ENCODE results near the gene TSPAN4. TPM values are rescaled to one million over a fixed set of nuclear protein-coding genes. Genes with fewer than 3 reads are reported as not detected.

The TSPAN4 gene
- total and polyA plus RNA-seq, 9 of the 15 experiments (the other 6 are each of a cell fraction or from before 2014, with no cell fraction given), result 0.07 to 31.0 (median 15.7) TPM

- H3K9ac ChIP-seq (ENCODE audit: insufficient read depth in 1 of 2, low read depth in 2 of 2, low read length in 2 of 2), result peak overlapping the region in 1 of 2 experiments; percentile 74; a peak in 2 of 4 replicates
- 8% methylated on average over 21 of the region's 21 CpGs for WGBS (ENCODE audit: insufficient coverage, low coverage, missing lambda C conversion rate)
- in situ Hi-C loops (cut with MboI) (no loop called here), intact Hi-C loops (cut with micrococcal nuclease) (no loop called here)
- H3K4me2 ChIP-seq (ENCODE audit: insufficient read depth, low read length), result peak overlapping the region; percentile 56
- ChIA-PET CTCF (ENCODE audit: low intra/inter-chr PET ratio) (no interaction called here), POLR2A (interaction anchor here (0.9 to 1.1 kb wide), 2 partner anchors 8 to 106 kb away, joined by 3 to 5 read pairs; no protein-coding TSS in a partner anchor)
- no peaks in the 10 kb centered on the region for H3K79me2 ChIP-seq (ENCODE audit: control insufficient read depth, insufficient read depth, low read length)
- H2AFZ ChIP-seq (ENCODE audit: low read depth, low read length), result no peak overlapping the region
- H3K4me3 ChIP-seq, result no peak overlapping the region
- no peaks in the 10 kb centered on the region for H3K27me3 ChIP-seq (ENCODE audit: control insufficient read depth in 2 of 2, insufficient read depth in 2 of 2, low read length in 2 of 2)
- peak overlapping the region; percentile 37; the same call in 2 of the 3 replicates for H3K27ac ChIP-seq (ENCODE audit: extremely low read depth, low read depth, low read length)
- peak; percentile 98 for FAIRE-seq
- H3K9me3 ChIP-seq (replicated peaks; ENCODE audit: control insufficient read depth, insufficient read depth, low read depth, low read length), result no peaks in the 10 kb centered on the region
- peaks cover 59% of the 10 kb centered on the region for H3K36me3 ChIP-seq (ENCODE audit: control insufficient read depth, insufficient read depth, low read length)
- BruUV-seq (replicated peaks), result no TSS peak
- DNase-seq (ENCODE audit: extremely low read depth in 1 of 4, low spot score in 3 of 4), result peak; percentile 83 to 92 (median 89)
- H4K20me1 ChIP-seq (replicated peaks; ENCODE audit: control insufficient read depth, insufficient read depth, low read length), result peaks cover 25% of the 10 kb centered on the region
- ATAC-seq, result peak; percentile 80
- peaks cover 20% of the 10 kb centered on the region for H3K9me1 ChIP-seq (ENCODE audit: control insufficient read depth, insufficient read depth, low read length)
- H3K4me1 ChIP-seq (replicated peaks in 1 of 2; ENCODE audit: control insufficient read depth in 2 of 2, insufficient read depth in 2 of 2, low read length in 2 of 2), result peaks cover 29 to 68% of the 10 kb centered on the region in 2 experiments; a peak in 4 of 5 replicates
- no peak for TF ChIP-seq ASH1L (IDR thresholded peaks at IDR 0.05; ENCODE audit: borderline replicate concordance, low read depth, partially characterized antibody)
- TF ChIP-seq SOX6 (IDR thresholded peaks at IDR 0.05), result peak; percentile 83
- TF ChIP-seq TCF3 (CRISPR knock-in tag; IDR thresholded peaks at IDR 0.05), result peak; percentile 98
- 0 out of 2 replicates have a peak, but pooled peaks have one; percentile 72 for TF ChIP-seq CUX1 (CRISPR knock-in tag; IDR thresholded peaks at IDR 0.05)
- no peak for TF ChIP-seq BRD4 (IDR thresholded peaks at IDR 0.05)
- TF ChIP-seq KHSRP (IDR thresholded peaks at IDR 0.05), result no peak
- no peak for TF ChIP-seq TGIF2 (CRISPR knock-in tag; IDR thresholded peaks at IDR 0.05)
- TF ChIP-seq PHB2 (IDR thresholded peaks at IDR 0.05; ENCODE audit: low read depth), result peak; percentile 83
- TF ChIP-seq ZNF584 (CRISPR knock-in tag; IDR thresholded peaks at IDR 0.05; ENCODE audit: low read depth), result no peak
- TF ChIP-seq DDX20 (tag; IDR thresholded peaks at IDR 0.05; ENCODE audit: low read depth), result no peak
- no peak for TF ChIP-seq SAFB (IDR thresholded peaks at IDR 0.05; ENCODE audit: borderline replicate concordance, low read depth, low read length)
- TF ChIP-seq ZNF778 (CRISPR knock-in tag; IDR thresholded peaks at IDR 0.05), result no peak
- peak; percentile 52 for TF ChIP-seq SMAD1 (IDR thresholded peaks at IDR 0.05; ENCODE audit: low read depth, low read length, partially characterized antibody)
- no peak for TF ChIP-seq POLR2H (tag; IDR thresholded peaks at IDR 0.05; ENCODE audit: low read depth)
Measured at GRCh38 chr11:875769-876301, 33.2 kb downstream of the TSPAN4 start.

Measured in K562 (cell line).